Tibial artery (tissue), 4 donors: ENCODE results near the gene CD24.

Experiments
- DNase-seq, 2 donors: peaks; one replicate each; pipeline ENCODE4 v3.0.0-alpha.2; 2019
- H3K27ac ChIP-seq, 2 donors: fragments of 200-600 bp; sonication (generic) in 1 of 2; 1 replicate in 1 of 2; 2 replicates in 1 of 2; pipeline ENCODE4 v1.5.1; 2018 to 2019; ENCODE audit warnings: mild to moderate bottlenecking in 1 of 2
- H3K27me3 ChIP-seq, 2 donors: fragments of 200-600 bp; sonication (generic) in 1 of 2; one replicate each; pipeline versions ENCODE4 v1.5.1 to v1.6.0; 2016 to 2019
- H3K36me3 ChIP-seq, 3 donors: fragments of 200-600 bp; sonication (generic) in 2 of 3; one replicate each; pipeline ENCODE4 v1.5.1; 2016 to 2019; ENCODE audit warnings: mild to moderate bottlenecking in 2 of 3
- H3K4me1 ChIP-seq, 4 donors: fragments of 200-600 bp; sonication (generic) in 2 of 4; 1 replicate in 3 of 4; 2 replicates in 1 of 4; pipeline ENCODE4 v1.5.1; 2016 to 2019
- H3K4me3 ChIP-seq, 2 donors: fragments of 200-600 bp; sonication (generic) in 1 of 2; 1 replicate in 1 of 2; 2 replicates in 1 of 2; pipeline ENCODE4 v1.5.1; 2018 to 2019; ENCODE audit warnings: mild to moderate bottlenecking in 2 of 2
- H3K9me3 ChIP-seq, 3 donors: fragments of 200-600 bp; sonication (generic) in 1 of 3; one replicate each; pipeline ENCODE4 v1.5.1; 2016 to 2019
- intact Hi-C: fragments of 100-400 bp; cut with DNase I; formaldehyde crosslinking; loops from one replicate; pipeline ENCODE4 v1.15.0; 2023; ENCODE audit warnings: low total_unique reads
- TF ChIP-seq, protein P1 (sequence below), 2 experiments: fragments of 200-600 bp in 1 of 2; fragments of 450-650 bp in 1 of 2; IDR thresholded peaks; one replicate each; pipeline ENCODE4 v1.5.1; 2017 to 2019; ENCODE audit warnings: antibody characterized with exemption in 2 of 2, mild to moderate bottlenecking in 1 of 2, moderate library complexity in 1 of 2

The CD24 gene

DNA sequence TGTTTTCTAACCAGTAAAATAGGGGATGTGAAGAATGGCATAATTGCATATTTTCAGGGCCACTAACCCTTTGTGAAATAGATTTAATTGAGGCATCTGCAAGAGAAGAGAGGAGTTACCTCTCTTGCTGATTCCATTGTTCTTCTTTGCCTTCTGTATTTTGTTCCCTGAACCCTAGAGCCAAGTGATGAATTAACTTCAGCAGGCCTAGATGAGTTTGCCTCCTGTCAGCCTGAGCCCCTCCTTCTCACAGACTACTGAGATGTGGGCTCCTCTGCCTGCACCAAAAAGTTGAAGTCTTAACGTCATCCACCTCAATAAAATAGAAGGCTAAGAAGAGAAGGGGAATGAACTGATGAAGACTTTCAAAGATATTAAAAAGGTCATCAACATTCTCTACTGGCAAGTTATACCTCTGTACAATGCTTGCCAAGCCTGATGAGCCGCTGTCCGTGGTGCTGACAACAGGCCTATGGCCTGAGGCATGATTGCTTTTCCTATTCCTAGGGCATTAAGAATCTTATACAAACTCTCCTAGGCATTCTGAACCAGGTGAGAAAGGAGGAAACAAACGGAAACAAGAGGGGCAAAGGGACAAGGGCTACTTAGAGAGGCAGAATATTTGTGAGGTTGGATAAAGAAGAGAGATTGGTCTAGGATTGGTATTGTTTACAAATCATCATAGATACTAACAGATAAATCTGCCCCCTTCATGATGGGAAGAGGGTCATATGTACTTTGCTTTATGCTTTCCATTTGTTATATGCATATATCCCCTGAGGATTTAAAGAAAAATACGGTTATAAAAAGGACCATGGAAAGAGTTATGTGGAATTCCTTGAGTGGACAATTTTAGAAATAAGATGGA, 46.8 kb downstream of the CD24 start:
- no peak overlapping the region for H3K4me3 ChIP-seq
- no peak for DNase-seq
- no peaks in the 10 kb centered on the region for H3K9me3 ChIP-seq

DNA sequence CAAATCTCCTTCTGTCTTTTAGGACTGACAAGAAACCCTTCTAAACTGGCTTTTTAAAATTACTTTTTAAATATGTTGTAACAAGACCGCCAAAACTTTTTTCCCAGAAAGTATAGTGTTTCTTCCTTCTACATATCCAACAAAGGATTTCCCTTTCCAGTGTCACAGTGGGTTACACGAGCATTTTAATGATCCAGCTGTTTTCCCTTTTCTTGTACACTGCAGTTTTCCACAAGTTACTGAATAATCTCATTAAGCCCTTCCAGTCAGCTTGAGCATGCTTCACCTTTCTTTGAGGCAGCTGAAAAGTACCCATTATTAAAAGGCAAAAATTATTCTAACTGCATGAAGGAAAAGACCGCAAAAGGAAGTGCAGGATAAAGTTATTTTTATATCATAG, 48.6 kb downstream of the CD24 start:
- TF ChIP-seq, protein P1, sequence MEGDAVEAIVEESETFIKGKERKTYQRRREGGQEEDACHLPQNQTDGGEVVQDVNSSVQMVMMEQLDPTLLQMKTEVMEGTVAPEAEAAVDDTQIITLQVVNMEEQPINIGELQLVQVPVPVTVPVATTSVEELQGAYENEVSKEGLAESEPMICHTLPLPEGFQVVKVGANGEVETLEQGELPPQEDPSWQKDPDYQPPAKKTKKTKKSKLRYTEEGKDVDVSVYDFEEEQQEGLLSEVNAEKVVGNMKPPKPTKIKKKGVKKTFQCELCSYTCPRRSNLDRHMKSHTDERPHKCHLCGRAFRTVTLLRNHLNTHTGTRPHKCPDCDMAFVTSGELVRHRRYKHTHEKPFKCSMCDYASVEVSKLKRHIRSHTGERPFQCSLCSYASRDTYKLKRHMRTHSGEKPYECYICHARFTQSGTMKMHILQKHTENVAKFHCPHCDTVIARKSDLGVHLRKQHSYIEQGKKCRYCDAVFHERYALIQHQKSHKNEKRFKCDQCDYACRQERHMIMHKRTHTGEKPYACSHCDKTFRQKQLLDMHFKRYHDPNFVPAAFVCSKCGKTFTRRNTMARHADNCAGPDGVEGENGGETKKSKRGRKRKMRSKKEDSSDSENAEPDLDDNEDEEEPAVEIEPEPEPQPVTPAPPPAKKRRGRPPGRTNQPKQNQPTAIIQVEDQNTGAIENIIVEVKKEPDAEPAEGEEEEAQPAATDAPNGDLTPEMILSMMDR (IDR thresholded peaks at IDR 0.05): no peak
- no peaks in the 10 kb centered on the region for H3K36me3 ChIP-seq
- no peak for DNase-seq

More for the DNA sequence above, 46.8 kb downstream of the CD24 start:
- intact Hi-C loops: no loop called here
- H3K27me3 ChIP-seq: no peaks in the 10 kb centered on the region
- H3K27ac ChIP-seq: no peak overlapping the region
- TF ChIP-seq, protein P1 (IDR thresholded peaks at IDR 0.05): no peak
- no peaks in the 10 kb centered on the region for H3K36me3 ChIP-seq
- no peaks in the 10 kb centered on the region for H3K4me1 ChIP-seq

DNA sequence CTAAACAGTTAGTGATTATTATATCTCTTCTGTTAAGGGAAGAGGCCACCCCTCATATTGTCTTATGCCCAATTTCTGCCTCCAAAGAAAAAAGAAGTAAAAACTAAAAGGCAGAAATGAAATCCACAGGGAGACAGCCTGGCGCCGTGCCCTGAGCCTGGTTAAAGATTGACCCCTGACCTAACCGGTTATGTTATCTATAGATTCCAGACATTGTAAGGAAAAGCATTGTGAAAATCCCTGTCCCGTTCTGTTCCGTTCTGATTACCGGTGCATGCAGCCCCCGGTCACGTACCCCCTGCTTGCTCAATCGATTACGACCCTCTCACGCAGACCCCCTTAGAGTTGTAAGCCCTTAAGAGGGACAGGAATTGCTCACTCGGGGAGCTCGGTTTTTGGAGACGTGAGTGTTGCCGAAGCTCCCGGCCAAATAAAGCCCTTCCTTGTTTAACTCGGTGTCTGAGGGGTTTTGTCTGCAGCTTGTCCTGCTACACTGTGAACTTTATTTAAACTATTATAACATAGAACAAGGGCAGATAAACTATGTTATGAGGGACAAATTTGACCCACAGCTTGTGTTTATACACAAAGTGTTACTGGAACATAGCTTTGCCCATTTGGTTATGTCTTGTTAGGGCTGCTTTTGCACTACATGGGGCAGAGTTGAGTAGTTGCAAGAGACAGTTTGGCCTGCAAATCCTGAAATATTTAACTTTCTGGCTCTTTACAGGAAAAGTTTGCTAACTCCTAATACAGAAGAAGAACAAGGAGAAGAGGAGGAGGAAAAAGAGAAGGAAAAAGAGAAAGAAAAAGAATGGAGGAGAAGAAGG, 49.6 kb downstream of the CD24 start:
- Histone ChIP-seq H3K36me3 (no peaks in the 10 kb centered on the region), H3K27ac (no peak overlapping the region), H3K4me1 (no peaks in the 10 kb centered on the region), H3K9me3 (no peaks in the 10 kb centered on the region), H3K27me3 (no peaks in the 10 kb centered on the region), H3K4me3 (no peak overlapping the region)
- intact Hi-C loops: no loop called here
- TF ChIP-seq, protein P1 (IDR thresholded peaks at IDR 0.05): no peak
- no peak for DNase-seq

More for the DNA sequence above, 48.6 kb downstream of the CD24 start:
- H3K9me3 ChIP-seq: no peaks in the 10 kb centered on the region
- no peak overlapping the region for H3K4me3 ChIP-seq
- H3K4me1 ChIP-seq: no peaks in the 10 kb centered on the region
- intact Hi-C loops: no loop called here
- no peaks in the 10 kb centered on the region for H3K27me3 ChIP-seq
- no peak overlapping the region for H3K27ac ChIP-seq

DNA sequence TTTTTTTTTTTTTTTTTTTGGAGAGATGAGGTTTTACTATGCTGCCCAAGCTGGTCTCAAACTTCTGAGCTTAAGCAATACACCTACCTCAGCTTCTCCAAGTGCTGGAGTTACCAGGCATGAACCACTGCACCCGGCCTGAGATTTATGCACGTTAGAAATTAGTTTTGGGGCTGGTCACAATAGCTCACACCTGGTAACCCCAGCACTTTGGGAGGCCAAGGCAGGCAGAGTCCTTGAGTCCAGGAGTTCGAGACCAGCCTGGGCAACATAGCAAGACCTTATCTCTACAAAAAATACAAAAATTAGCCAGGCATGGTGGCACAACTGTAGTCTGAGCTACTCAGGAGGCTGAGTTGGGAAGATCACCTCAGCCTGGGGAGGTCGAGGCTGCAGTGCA, 51.9 kb downstream of the CD24 start:
- DNase-seq: no peak
- intact Hi-C loops: no loop called here
- no peaks in the 10 kb centered on the region for H3K9me3 ChIP-seq
- TF ChIP-seq, protein P1 (IDR thresholded peaks at IDR 0.05): no peak
- H3K27me3 ChIP-seq: no peaks in the 10 kb centered on the region
- no peak overlapping the region for H3K27ac ChIP-seq
- H3K36me3 ChIP-seq: no peaks in the 10 kb centered on the region
- no peak overlapping the region for H3K4me3 ChIP-seq
- no peaks in the 10 kb centered on the region for H3K4me1 ChIP-seq
